ENCODE data around the gene WDR20. TPM values are rescaled to one million over a fixed set of nuclear protein-coding genes. Genes with fewer than 3 reads are reported as not detected.
A peak's percentile ranks its signal among the peaks of the same experiment; 100 is the strongest.

The WDR20 gene
- total RNA-seq, 2 donors from 2014 or later: 12.2 to 15.5 TPM

DNA sequence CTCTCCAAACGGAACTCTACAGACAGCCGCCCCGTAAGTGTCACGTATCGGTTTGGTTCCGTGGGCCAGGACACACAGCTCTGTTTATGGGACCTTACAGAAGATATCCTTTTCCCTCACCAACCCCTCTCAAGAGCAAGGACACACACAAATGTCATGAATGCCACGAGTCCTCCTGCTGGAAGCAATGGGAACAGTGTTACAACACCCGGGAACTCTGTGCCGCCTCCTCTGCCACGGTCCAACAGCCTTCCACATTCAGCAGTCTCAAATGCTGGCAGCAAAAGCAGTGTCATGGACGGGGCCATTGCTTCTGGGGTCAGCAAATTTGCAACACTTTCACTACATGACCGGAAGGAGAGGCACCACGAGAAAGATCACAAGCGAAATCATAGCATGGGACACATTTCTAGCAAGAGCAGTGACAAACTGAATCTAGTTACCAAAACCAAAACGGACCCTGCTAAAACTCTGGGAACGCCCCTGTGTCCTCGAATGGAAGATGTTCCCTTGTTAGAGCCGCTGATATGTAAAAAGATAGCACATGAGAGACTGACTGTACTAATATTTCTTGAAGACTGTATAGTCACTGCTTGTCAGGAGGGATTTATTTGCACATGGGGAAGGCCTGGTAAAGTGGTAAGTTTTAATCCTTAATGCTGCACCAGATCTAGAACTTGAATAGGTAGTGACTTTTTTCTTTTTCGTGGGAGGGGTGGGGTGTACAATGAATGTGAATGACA, 69.7 kb downstream of the WDR20 start:
- TF ChIP-seq, protein P1, sequence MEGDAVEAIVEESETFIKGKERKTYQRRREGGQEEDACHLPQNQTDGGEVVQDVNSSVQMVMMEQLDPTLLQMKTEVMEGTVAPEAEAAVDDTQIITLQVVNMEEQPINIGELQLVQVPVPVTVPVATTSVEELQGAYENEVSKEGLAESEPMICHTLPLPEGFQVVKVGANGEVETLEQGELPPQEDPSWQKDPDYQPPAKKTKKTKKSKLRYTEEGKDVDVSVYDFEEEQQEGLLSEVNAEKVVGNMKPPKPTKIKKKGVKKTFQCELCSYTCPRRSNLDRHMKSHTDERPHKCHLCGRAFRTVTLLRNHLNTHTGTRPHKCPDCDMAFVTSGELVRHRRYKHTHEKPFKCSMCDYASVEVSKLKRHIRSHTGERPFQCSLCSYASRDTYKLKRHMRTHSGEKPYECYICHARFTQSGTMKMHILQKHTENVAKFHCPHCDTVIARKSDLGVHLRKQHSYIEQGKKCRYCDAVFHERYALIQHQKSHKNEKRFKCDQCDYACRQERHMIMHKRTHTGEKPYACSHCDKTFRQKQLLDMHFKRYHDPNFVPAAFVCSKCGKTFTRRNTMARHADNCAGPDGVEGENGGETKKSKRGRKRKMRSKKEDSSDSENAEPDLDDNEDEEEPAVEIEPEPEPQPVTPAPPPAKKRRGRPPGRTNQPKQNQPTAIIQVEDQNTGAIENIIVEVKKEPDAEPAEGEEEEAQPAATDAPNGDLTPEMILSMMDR (IDR thresholded peaks at IDR 0.05): peak in 1 of 7 experiments; percentile 10
- TF ChIP-seq POLR2A (IDR thresholded peaks at IDR 0.05): no peak
- WGBS, 2 donors: 75 to 85% methylated on average over 19 of the region's 19 CpGs
- H3K36me3 ChIP-seq (replicated peaks in 1 of 2; ENCODE audit: insufficient read depth in 1 of 2, low read depth in 2 of 2): no peaks in the 10 kb centered on the region
- ATAC-seq: no peak
- H3K27ac ChIP-seq: no peak overlapping the region
- H3K4me3 ChIP-seq: no peak overlapping the region
- intact Hi-C loops (cut with DNase I): no loop called here
- DNase-seq: no peak
- H3K4me1 ChIP-seq: peaks cover 23% of the 10 kb centered on the region
- H3K27me3 ChIP-seq: no peaks in the 10 kb centered on the region
- no peaks in the 10 kb centered on the region for H3K9me3 ChIP-seq

GRCh38 chr14:102210421-102211042, 70.8 kb downstream of the WDR20 start:
- H3K4me3 ChIP-seq: no peak overlapping the region
- no peaks in the 10 kb centered on the region for H3K36me3 ChIP-seq (replicated peaks in 1 of 2; ENCODE audit: insufficient read depth in 1 of 2, low read depth in 2 of 2)
- H3K27ac ChIP-seq: no peak overlapping the region
- 85 to 94% methylated on average over 25 of the region's 25 CpGs for WGBS, 2 donors
- TF ChIP-seq, protein P1 (IDR thresholded peaks at IDR 0.05): no peak
- no peak for TF ChIP-seq POLR2A (IDR thresholded peaks at IDR 0.05)
- H3K9me3 ChIP-seq: no peaks in the 10 kb centered on the region
- intact Hi-C loops (cut with DNase I): no loop called here
- DNase-seq (no peak), ATAC-seq (no peak)
- H3K4me1 ChIP-seq: peaks cover 20% of the 10 kb centered on the region
- no peaks in the 10 kb centered on the region for H3K27me3 ChIP-seq

DNA sequence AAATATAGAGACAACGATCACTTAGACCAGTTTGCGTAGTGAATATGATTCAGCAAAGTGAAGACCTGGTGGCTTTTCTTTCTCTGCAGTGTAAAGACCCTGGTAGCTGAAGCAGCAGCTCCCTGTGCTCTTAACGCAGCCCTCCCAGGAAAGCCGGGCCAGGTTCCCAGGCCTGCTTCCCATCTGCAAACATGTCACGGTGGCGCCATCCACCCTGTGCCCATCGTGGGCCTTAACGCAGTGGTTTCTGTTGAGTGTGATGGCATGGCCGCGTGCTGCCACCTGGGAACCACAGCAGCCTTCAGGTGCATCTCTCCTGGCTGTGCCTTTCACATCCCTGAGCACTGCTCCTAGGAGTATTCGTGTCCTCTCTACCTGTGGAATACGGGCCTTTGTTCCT, 71.5 kb downstream of the WDR20 start:
- H3K36me3 ChIP-seq (replicated peaks in 1 of 2; ENCODE audit: insufficient read depth in 1 of 2, low read depth in 2 of 2): no peaks in the 10 kb centered on the region
- no peak for DNase-seq

DNA sequence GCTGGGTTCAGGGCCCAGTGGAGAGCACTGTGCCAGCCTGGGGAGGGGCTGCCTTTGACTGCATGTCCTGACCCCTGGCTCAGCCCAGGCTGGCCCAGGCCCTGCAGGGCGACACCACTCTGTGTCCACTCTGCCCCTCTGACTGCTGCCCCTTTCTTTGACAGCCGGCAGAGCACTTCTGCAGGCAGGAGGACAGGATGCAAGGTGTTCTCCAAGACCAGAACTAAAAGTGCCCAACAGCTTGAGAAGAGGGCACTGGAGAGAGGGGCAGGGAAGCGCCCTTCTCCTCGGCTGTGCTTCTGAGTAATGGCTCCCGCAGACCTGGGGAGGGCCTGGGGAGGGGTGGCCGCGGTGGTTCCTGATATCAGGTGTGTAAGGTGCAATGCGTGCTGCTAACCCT, 72.7 kb downstream of the WDR20 start:
- ATAC-seq: no peak
- Histone ChIP-seq H3K4me1 (peaks cover 1% of the 10 kb centered on the region), H3K36me3 (replicated peaks in 1 of 2; ENCODE audit: insufficient read depth in 1 of 2, low read depth in 2 of 2) (no peaks in the 10 kb centered on the region), H3K27me3 (no peaks in the 10 kb centered on the region), H3K9me3 (no peaks in the 10 kb centered on the region), H3K27ac (no peak overlapping the region), H3K4me3 (no peak overlapping the region)
- TF ChIP-seq, protein P1 (IDR thresholded peaks at IDR 0.05): no peak
- TF ChIP-seq POLR2A (IDR thresholded peaks at IDR 0.05): no peak
- WGBS, 2 donors: 87 to 90% methylated on average over 8 of the region's 8 CpGs
- DNase-seq: no peak
- intact Hi-C loops (cut with DNase I): no loop called here

More for the DNA sequence above, 71.5 kb downstream of the WDR20 start:
- ATAC-seq: no peak
- Histone ChIP-seq H3K27me3 (no peaks in the 10 kb centered on the region), H3K4me3 (no peak overlapping the region), H3K4me1 (peaks cover 12% of the 10 kb centered on the region), H3K27ac (no peak overlapping the region), H3K9me3 (no peaks in the 10 kb centered on the region)
- WGBS, 2 donors: 88 to 96% methylated on average over 9 to 12 of the region's 12 CpGs
- TF ChIP-seq POLR2A (IDR thresholded peaks at IDR 0.05): no peak
- TF ChIP-seq, protein P1 (IDR thresholded peaks at IDR 0.05): no peak
- intact Hi-C loops (cut with DNase I): no loop called here
